Keratinocyte (primary cell): ENCODE results near the gene PRDM11. TPM values are rescaled to one million over a fixed set of nuclear protein-coding genes. Genes with fewer than 3 reads are reported as not detected.

Experiments used
- DNase-seq: peaks from one replicate; pipeline ENCODE4 v3.0.0-alpha.2; 2011; ENCODE audit warnings: low read depth, missing footprints, low spot score
- FAIRE-seq: peaks from 2 replicates; lab custom pipeline; 2011; peaks lifted over from hg19 to GRCh38; lab: Jason Lieb, UNC
- H2AFZ ChIP-seq: 2 replicates; pipeline ENCODE4 v1.6.0; 2012; ENCODE audit warnings: low read length, control low read depth, inconsistent platforms; ENCODE audit not compliant: control insufficient read depth
- H3K27ac ChIP-seq: 2 replicates; pipeline ENCODE4 v1.5.1; 2011; ENCODE audit warnings: low read length; ENCODE audit not compliant: control insufficient read depth, insufficient read depth
- H3K27me3 ChIP-seq: 3 replicates; pipeline ENCODE4 v1.6.0; 2011; ENCODE audit warnings: low read length; ENCODE audit not compliant: control insufficient read depth, insufficient read depth; ENCODE audit errors: extremely low read depth
- H3K36me3 ChIP-seq, 2 experiments: 2 replicates in 1 of 2; 3 replicates in 1 of 2; pipeline ENCODE4 v1.5.1; 2011; ENCODE audit warnings: low read length in 2 of 2, mild to moderate bottlenecking in 1 of 2; ENCODE audit not compliant: control insufficient read depth in 2 of 2, insufficient read depth in 2 of 2; ENCODE audit errors: extremely low read depth in 1 of 2
- H3K4me1 ChIP-seq: 3 replicates; pipeline ENCODE4 v1.5.1; 2011; ENCODE audit warnings: low read length; ENCODE audit not compliant: control insufficient read depth, insufficient read depth; ENCODE audit errors: extremely low read depth
- H3K4me2 ChIP-seq: 3 replicates; pipeline ENCODE4 v1.6.0; 2011; ENCODE audit warnings: low read depth, low read length; ENCODE audit not compliant: control insufficient read depth, insufficient read depth; ENCODE audit errors: extremely low read depth
- H3K4me3 ChIP-seq, 3 experiments: fragments of 200-600 bp in 1 of 3; sonication (generic) in 1 of 3; 2 replicates in 2 of 3; 3 replicates in 1 of 3; pipeline ENCODE4 v1.5.1; 2011 to 2016; ENCODE audit warnings: low read length in 3 of 3, mild to moderate bottlenecking in 3 of 3, control low read depth in 2 of 3, inconsistent platforms in 1 of 3, low read depth in 1 of 3, mixed read lengths in 1 of 3, mixed run types in 1 of 3, moderate library complexity in 1 of 3; ENCODE audit not compliant: control insufficient read depth in 2 of 3, insufficient read depth in 2 of 3; ENCODE audit errors: extremely low read depth in 1 of 3
- H3K79me2 ChIP-seq: 2 replicates; pipeline ENCODE4 v1.6.0; 2012; ENCODE audit warnings: low read length; ENCODE audit not compliant: control insufficient read depth, insufficient read depth
- H3K9ac ChIP-seq: 3 replicates; pipeline ENCODE4 v1.6.0; 2011; ENCODE audit warnings: low read length; ENCODE audit not compliant: control insufficient read depth, insufficient read depth; ENCODE audit errors: extremely low read depth
- H3K9me1 ChIP-seq: 3 replicates; pipeline ENCODE4 v1.6.0; 2011; ENCODE audit warnings: low read length; ENCODE audit not compliant: control insufficient read depth, insufficient read depth; ENCODE audit errors: extremely low read depth
- H3K9me3 ChIP-seq: 2 replicates; pipeline ENCODE4 v1.5.1; 2012; ENCODE audit warnings: low read depth, low read length; ENCODE audit not compliant: control insufficient read depth
- H4K20me1 ChIP-seq: 3 replicates; pipeline ENCODE4 v1.6.0; 2011; ENCODE audit warnings: low read length; ENCODE audit not compliant: control insufficient read depth, insufficient read depth; ENCODE audit errors: extremely low read depth
- EZH2 ChIP-seq: IDR thresholded peaks from one replicate; pipeline ENCODE4 v1.6.1; 2012; ENCODE audit warnings: inconsistent platforms, mild to moderate bottlenecking, low read length, moderate library complexity
- dilution Hi-C: fragments of 300-500 bp; cut with MboI; formaldehyde crosslinking; loops from one replicate; pipeline ENCODE4 v1.7.0; 2020; ENCODE audit warnings: low sequenced_read_pairs; ENCODE audit not compliant: extremely low pct_ligation_motif_present
- polyA plus RNA-seq, 5 experiments: library from polyadenylated mRNA; depleted of rRNA in 3 of 5; stranded (reverse) in 3 of 5; stranded (forward) in 1 of 5; unstranded in 1 of 5; fragments of >200 nt; gene quantifications; 1 replicate in 1 of 5; 2 replicates in 3 of 5; 3 replicates in 1 of 5; pipeline versions ENCODE4 v1.2.1 to v1.2.3, GENCODE V29; 2011 to 2012; ENCODE audit warnings: missing spikeins in 2 of 5, low read depth in 1 of 5, low replicate concordance in 1 of 5
- TF ChIP-seq, protein P1 (sequence below), 3 experiments: IDR thresholded peaks in 1 of 3; conservative IDR thresholded peaks in 1 of 3; optimal IDR thresholded peaks in 1 of 3; 2 replicates in 2 of 3; 3 replicates in 1 of 3; pipeline versions ENCODE3 to v1.5.1; 2011; ENCODE audit warnings: low read length in 3 of 3, mild to moderate bottlenecking in 3 of 3, moderate library complexity in 2 of 3, control low read depth in 1 of 3, inconsistent platforms in 1 of 3; ENCODE audit not compliant: insufficient read depth in 2 of 3; ENCODE audit errors: extremely low read depth in 1 of 3

The PRDM11 gene
- polyA plus RNA-seq, 1 donor (not counting 4 experiments of a cell fraction or from before 2014, with no cell fraction given) = 2.1 TPM

GRCh38 chr11:45279645-45280044, 133.2 kb downstream of the PRDM11 start:
- dilution Hi-C loops = no loop called here
- H3K4me1 ChIP-seq = no peaks in the 10 kb centered on the region
- no peak overlapping the region for H3K4me2 ChIP-seq
- DNase-seq (no peak), FAIRE-seq (no peak)
- TF ChIP-seq, protein P1, sequence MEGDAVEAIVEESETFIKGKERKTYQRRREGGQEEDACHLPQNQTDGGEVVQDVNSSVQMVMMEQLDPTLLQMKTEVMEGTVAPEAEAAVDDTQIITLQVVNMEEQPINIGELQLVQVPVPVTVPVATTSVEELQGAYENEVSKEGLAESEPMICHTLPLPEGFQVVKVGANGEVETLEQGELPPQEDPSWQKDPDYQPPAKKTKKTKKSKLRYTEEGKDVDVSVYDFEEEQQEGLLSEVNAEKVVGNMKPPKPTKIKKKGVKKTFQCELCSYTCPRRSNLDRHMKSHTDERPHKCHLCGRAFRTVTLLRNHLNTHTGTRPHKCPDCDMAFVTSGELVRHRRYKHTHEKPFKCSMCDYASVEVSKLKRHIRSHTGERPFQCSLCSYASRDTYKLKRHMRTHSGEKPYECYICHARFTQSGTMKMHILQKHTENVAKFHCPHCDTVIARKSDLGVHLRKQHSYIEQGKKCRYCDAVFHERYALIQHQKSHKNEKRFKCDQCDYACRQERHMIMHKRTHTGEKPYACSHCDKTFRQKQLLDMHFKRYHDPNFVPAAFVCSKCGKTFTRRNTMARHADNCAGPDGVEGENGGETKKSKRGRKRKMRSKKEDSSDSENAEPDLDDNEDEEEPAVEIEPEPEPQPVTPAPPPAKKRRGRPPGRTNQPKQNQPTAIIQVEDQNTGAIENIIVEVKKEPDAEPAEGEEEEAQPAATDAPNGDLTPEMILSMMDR (optimal IDR thresholded peaks at IDR 0.05 in 1 of 3, IDR thresholded peaks at IDR 0.05 in 1 of 3, conservative IDR thresholded peaks at IDR 0.05 in 1 of 3; ENCODE audit: extremely low read depth in 1 of 3, insufficient read depth in 2 of 3, low read length in 3 of 3) = no peak
- no peak overlapping the region for H3K4me3 ChIP-seq
- no peak overlapping the region for H3K27ac ChIP-seq
- H2AFZ ChIP-seq = no peak overlapping the region
- no peaks in the 10 kb centered on the region for H3K9me3 ChIP-seq
- no peak overlapping the region for H3K9ac ChIP-seq
- no peaks in the 10 kb centered on the region for H3K36me3 ChIP-seq
- H3K27me3 ChIP-seq = peaks cover 22% of the 10 kb centered on the region
- no peaks in the 10 kb centered on the region for H3K79me2 ChIP-seq
- H3K9me1 ChIP-seq = no peaks in the 10 kb centered on the region
- H4K20me1 ChIP-seq = no peaks in the 10 kb centered on the region

- TF ChIP-seq EZH2 = no peak
- dilution Hi-C loops = no loop called here
- FAIRE-seq = no peak
- H3K4me1 ChIP-seq = no peaks in the 10 kb centered on the region
- H3K36me3 ChIP-seq = no peaks in the 10 kb centered on the region
- H3K9me1 ChIP-seq = no peaks in the 10 kb centered on the region
- no peaks in the 10 kb centered on the region for H3K9me3 ChIP-seq
- peaks cover 30% of the 10 kb centered on the region for H3K27me3 ChIP-seq
- H3K27ac ChIP-seq = no peak overlapping the region
- DNase-seq = no peak
- no peaks in the 10 kb centered on the region for H4K20me1 ChIP-seq
- no peak overlapping the region for H3K4me2 ChIP-seq
- no peak overlapping the region for H2AFZ ChIP-seq
- no peak overlapping the region for H3K9ac ChIP-seq
- H3K4me3 ChIP-seq = no peak overlapping the region
- H3K79me2 ChIP-seq = no peaks in the 10 kb centered on the region
Observed at GRCh38 chr11:45280449-45280848, 134.0 kb downstream of the PRDM11 start.

GRCh38 chr11:45282081-45282480, 135.6 kb downstream of the PRDM11 start:
- Histone ChIP-seq H3K4me3 (no peak overlapping the region), H3K4me2 (no peak overlapping the region), H4K20me1 (no peaks in the 10 kb centered on the region), H2AFZ (no peak overlapping the region), H3K27ac (no peak overlapping the region), H3K9me1 (no peaks in the 10 kb centered on the region), H3K9me3 (no peaks in the 10 kb centered on the region), H3K36me3 (no peaks in the 10 kb centered on the region), H3K9ac (no peak overlapping the region), H3K79me2 (no peaks in the 10 kb centered on the region), H3K27me3 (peaks cover 46% of the 10 kb centered on the region), H3K4me1 (no peaks in the 10 kb centered on the region)
- dilution Hi-C loops = no loop called here
- no peak for FAIRE-seq
- DNase-seq = no peak
- TF ChIP-seq, protein P1 (optimal IDR thresholded peaks at IDR 0.05 in 1 of 3, IDR thresholded peaks at IDR 0.05 in 1 of 3, conservative IDR thresholded peaks at IDR 0.05 in 1 of 3; ENCODE audit: extremely low read depth in 1 of 3, insufficient read depth in 2 of 3, low read length in 3 of 3) = no peak
- TF ChIP-seq EZH2 = no peak
